ENCODE measurements around the gene RPS3.

DNA sequence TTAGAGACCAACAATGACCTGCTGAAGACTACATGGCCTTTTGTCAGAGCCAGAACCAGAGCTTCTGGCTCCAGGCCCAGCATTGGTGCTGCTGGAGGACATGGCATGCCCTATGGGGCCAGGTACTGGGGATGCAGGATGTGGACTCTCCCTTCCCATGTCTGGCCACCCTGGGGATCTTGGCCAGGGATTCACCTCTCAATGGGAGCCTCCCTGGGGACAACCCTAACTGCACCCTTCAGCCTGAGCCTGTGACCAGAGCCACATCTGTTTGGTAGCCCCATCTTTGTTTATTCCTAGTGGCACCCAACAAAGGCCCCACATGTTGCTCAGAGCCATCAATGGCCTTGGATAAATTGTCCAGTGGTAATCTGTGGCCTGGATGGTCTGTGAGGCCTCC lies 27.9 kb downstream of the RPS3 start:
- TF ChIP-seq FOXK2 (IDR thresholded peaks at IDR 0.05) (no peak), LEF1 (IDR thresholded peaks at IDR 0.05; ENCODE audit: borderline replicate concordance) (no peak)

Measured in HEK293T (cell line).